Osteocyte (in vitro differentiated cells): Measurements from ENCODE around the gene PDZRN3. TPM values are rescaled to one million over a fixed set of nuclear protein-coding genes. Genes with fewer than 3 reads are reported as not detected.

ENCODE experiments used
- DNase-seq: peaks from one replicate; pipeline ENCODE4 v3.0.0; 2021; ENCODE audit warnings: mixed read lengths; ENCODE audit not compliant: unreplicated experiment; ENCODE audit errors: extremely low spot score
- H3K27ac Mint-ChIP-seq: one replicate; pipeline ENCODE4 v1.8.0; 2021; ENCODE audit warnings: mild to moderate bottlenecking, mixed read lengths; ENCODE audit not compliant: unreplicated experiment
- H3K27me3 Mint-ChIP-seq: one replicate; pipeline ENCODE4 v1.8.0; 2021; ENCODE audit warnings: mixed read lengths; ENCODE audit not compliant: unreplicated experiment
- H3K36me3 Mint-ChIP-seq: one replicate; pipeline ENCODE4 v1.8.0; 2021; ENCODE audit warnings: mixed read lengths; ENCODE audit not compliant: unreplicated experiment
- H3K4me1 Mint-ChIP-seq: one replicate; pipeline ENCODE4 v1.8.0; 2021; ENCODE audit warnings: mixed read lengths; ENCODE audit not compliant: unreplicated experiment
- H3K4me3 Mint-ChIP-seq: one replicate; pipeline ENCODE4 v1.8.0; 2021; ENCODE audit warnings: mild to moderate bottlenecking, moderate library complexity, mixed read lengths; ENCODE audit not compliant: unreplicated experiment
- H3K9me3 Mint-ChIP-seq: one replicate; pipeline ENCODE4 v1.8.0; 2021; ENCODE audit warnings: mixed read lengths; ENCODE audit not compliant: unreplicated experiment
- total RNA-seq: library from RNA; stranded (reverse); gene quantifications from 2 replicates; pipeline ENCODE4 v1.2.1, GENCODE V29; 2021
- TF ChIP-seq, protein P1 (sequence below): fragments of 200-600 bp; sonication (generic); IDR thresholded peaks from 2 replicates; pipeline ENCODE4 v1.5.0; 2021; ENCODE audit warnings: antibody characterized with exemption, mild to moderate bottlenecking, moderate library complexity

Gene PDZRN3
- total RNA-seq, 1 donor from 2014 or later: 34.1 TPM

DNA sequence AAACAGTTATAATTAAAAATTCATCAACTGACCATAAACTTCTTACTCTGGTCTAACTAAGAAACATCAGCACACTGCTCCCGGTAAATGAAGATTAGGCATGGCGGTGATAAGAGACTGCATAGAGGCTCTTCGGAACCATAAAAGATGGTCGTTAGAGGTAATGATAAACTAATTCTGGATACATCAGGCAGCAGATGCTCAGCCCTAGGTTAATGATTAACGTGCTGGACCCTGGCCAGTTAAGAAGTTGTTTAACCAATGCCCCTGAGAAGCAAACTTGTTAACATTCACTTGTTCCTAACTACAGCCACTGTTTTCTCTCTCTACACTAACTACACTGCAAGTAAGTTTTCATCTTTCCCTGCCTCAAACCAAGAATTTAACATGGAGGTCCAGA is 111.5 kb downstream of the PDZRN3 start:
- TF ChIP-seq, protein P1, sequence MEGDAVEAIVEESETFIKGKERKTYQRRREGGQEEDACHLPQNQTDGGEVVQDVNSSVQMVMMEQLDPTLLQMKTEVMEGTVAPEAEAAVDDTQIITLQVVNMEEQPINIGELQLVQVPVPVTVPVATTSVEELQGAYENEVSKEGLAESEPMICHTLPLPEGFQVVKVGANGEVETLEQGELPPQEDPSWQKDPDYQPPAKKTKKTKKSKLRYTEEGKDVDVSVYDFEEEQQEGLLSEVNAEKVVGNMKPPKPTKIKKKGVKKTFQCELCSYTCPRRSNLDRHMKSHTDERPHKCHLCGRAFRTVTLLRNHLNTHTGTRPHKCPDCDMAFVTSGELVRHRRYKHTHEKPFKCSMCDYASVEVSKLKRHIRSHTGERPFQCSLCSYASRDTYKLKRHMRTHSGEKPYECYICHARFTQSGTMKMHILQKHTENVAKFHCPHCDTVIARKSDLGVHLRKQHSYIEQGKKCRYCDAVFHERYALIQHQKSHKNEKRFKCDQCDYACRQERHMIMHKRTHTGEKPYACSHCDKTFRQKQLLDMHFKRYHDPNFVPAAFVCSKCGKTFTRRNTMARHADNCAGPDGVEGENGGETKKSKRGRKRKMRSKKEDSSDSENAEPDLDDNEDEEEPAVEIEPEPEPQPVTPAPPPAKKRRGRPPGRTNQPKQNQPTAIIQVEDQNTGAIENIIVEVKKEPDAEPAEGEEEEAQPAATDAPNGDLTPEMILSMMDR: no peak
- no peak for DNase-seq
- Mint-ChIP-seq H3K4me1 (peaks cover 57% of the 10 kb centered on the region), H3K36me3 (peaks cover 3% of the 10 kb centered on the region), H3K27ac (no peak overlapping the region), H3K4me3 (no peak overlapping the region), H3K9me3 (no peaks in the 10 kb centered on the region), H3K27me3 (no peaks in the 10 kb centered on the region)

DNA sequence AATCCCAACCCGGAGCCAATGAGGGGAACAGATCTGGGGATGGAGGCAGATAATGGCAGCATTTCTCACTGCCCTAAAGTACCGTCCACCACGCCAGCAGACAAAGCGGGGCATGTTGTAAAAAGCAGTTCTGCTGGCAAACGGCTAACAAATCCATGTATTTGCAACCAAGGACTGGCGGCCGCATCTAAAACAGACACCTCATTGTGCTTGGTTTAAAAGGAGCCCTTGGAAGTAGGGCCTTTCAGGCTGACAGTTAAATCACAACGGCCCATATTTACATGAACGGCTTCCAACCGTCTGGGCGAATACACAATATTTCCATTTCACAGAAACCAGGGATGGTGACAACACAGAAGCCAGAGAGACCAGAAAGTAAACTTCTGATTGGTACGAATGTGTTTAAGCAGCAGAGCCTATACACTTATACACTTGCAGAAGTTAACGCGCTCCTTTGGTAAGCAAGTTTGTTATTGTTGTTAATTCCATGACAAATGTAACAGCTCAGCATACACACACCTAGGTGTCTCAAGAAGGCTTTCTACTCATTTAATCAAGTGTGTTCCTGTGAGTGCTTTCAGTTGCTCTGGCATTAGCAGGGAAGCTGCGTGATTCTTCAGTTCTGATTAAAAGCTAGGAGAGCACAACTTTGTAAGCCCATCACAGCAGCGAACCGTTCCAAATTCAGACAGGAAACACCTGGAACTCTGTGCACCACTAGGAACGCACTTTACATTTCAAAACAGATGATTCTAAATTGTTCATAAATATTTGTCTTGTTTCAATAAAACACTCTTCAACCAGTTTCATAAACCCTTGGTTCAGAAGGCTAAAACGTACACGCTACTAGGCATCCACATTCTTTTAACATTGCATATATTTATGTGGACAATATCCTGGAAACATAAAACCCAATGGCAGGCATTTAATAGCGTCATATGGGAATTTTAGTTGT is 112.9 kb downstream of the PDZRN3 start:
- Mint-ChIP-seq H3K4me3 (no peak overlapping the region), H3K9me3 (no peaks in the 10 kb centered on the region), H3K27ac (peak overlapping the region; percentile 27), H3K4me1 (peaks cover 59% of the 10 kb centered on the region), H3K36me3 (no peaks in the 10 kb centered on the region), H3K27me3 (no peaks in the 10 kb centered on the region)
- TF ChIP-seq, protein P1: no peak
- no peak for DNase-seq

DNA sequence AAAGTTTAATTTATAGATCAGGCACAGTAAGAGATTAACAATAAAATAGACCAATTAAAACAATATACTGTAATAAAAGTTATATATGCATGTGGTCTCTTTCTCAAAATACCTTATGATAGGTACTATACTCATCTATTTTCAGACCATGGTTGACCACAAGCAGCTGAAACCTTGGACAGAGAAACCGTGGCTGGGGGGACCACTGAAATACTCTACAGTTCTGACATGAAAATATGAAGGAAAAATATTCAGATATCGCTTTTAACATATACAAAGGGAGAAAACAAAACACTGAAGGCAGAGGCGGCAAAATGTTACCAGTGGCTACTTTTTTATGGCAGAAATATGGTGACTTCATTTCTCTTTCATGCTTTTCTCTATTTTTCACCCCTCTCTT is 114.0 kb downstream of the PDZRN3 start:
- TF ChIP-seq, protein P1: no peak
- Mint-ChIP-seq H3K4me3 (no peak overlapping the region), H3K27me3 (no peaks in the 10 kb centered on the region), H3K4me1 (peaks cover 53% of the 10 kb centered on the region), H3K36me3 (peaks cover 2% of the 10 kb centered on the region), H3K9me3 (no peaks in the 10 kb centered on the region), H3K27ac (no peak overlapping the region)
- no peak for DNase-seq

DNA sequence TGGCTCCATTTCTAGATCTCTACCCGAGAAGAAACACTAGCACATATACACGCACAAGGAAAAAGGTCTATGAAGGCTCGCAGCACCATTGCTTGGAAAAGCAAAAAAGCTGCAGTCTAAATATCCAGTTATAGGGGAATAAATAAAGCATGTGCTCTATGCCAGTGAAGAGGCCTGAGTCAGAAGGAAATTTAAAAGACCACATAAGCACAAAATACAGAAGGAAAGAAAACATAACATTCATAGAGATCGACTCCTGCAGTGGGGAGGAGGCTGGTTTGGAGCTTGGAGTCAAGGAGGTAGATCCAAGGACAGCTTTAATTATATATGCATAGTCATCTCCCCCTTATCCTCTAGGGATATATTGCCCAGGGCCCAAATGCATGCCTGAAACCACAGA is 114.4 kb downstream of the PDZRN3 start:
- TF ChIP-seq, protein P1: no peak
- Mint-ChIP-seq H3K27me3 (no peaks in the 10 kb centered on the region), H3K4me1 (peaks cover 53% of the 10 kb centered on the region)

DNA sequence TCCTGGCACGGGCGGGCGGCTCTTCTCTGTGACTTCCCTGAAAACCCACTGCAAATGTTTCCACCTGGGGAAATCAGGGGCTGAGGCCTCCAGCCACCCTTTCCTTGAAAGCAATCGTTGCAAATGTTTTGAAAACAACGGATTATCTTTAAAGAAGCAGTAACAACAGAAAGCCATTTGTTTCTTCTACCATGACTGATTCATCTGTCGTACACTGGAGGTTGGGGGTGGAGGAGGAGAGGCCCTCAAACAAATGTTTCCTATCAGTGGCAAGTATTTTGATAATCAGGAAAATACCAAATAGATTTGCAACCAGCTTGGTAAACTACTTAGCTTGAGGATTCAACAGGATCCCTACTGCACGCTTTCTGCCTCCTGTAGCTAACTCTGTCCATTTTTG is 114.9 kb downstream of the PDZRN3 start:
- Mint-ChIP-seq H3K4me3 (no peak overlapping the region), H3K9me3 (no peaks in the 10 kb centered on the region), H3K36me3 (peaks cover 2% of the 10 kb centered on the region), H3K4me1 (peaks cover 53% of the 10 kb centered on the region), H3K27ac (no peak overlapping the region), H3K27me3 (no peaks in the 10 kb centered on the region)
- no peak for DNase-seq
- TF ChIP-seq, protein P1: no peak

More for the DNA sequence above, 114.4 kb downstream of the PDZRN3 start:
- DNase-seq: no peak
- H3K36me3 Mint-ChIP-seq: peaks cover 2% of the 10 kb centered on the region
- no peak overlapping the region for H3K4me3 Mint-ChIP-seq
- no peak overlapping the region for H3K27ac Mint-ChIP-seq
- H3K9me3 Mint-ChIP-seq: no peaks in the 10 kb centered on the region
